ENCODE data around the gene ERP27.

Gene ERP27

GRCh38 chr12:14934511-14934910 lies 3.8 kb downstream of the ERP27 start:
- no peak for DNase-seq

- DNase-seq = no peak
Observed at GRCh38 chr12:14931791-14932560, 6.4 kb downstream of the ERP27 start.

GRCh38 chr12:14931359-14931758 lies 7.0 kb downstream of the ERP27 start:
- DNase-seq = no peak

GRCh38 chr12:14930299-14930698 lies 8.0 kb downstream of the ERP27 start:
- DNase-seq = no peak

DNA sequence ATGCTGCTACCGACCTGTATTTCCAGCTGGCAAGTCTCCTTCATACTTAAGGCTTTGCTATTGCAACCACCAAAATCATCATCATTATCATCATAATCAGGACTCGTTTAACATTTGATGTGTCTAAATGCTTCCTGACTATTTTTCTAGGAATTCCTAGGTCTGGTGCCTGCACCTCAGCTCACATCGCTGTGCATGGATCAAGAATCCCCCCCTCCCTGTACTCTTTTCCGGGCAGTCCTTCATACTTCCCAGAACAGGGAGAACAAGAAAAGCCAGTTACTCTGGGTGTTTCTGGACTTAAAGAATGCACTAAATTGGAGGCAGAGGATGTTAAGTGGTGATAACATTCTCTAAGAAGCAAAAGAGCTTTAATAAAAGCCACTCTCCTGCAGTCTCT lies 9.4 kb downstream of the ERP27 start:
- no peak for DNase-seq

GRCh38 chr12:14927267-14927666 lies 11.1 kb downstream of the ERP27 start:
- no peak for DNase-seq

GRCh38 chr12:14924541-14924940 lies 13.8 kb downstream of the ERP27 start:
- DNase-seq = no peak

DNA sequence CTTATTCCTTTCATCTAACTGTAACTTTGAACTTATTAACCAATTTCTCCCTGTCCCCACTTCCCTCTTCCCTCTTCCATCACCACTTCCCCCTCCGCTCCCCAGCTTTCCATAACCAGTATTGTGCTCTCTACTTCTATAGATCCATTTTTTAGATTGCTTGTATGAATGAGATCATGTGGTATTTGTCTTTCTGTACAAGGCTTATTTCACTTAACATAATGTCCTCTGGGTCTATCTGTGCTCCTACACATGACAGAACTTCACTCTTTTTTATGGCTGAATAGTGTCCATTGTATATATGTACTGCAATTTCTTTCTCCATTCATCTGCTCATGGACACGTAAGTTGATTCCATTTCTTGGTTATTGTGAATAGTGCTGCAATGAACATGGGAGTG lies 14.4 kb downstream of the ERP27 start:
- DNase-seq = no peak

DNA sequence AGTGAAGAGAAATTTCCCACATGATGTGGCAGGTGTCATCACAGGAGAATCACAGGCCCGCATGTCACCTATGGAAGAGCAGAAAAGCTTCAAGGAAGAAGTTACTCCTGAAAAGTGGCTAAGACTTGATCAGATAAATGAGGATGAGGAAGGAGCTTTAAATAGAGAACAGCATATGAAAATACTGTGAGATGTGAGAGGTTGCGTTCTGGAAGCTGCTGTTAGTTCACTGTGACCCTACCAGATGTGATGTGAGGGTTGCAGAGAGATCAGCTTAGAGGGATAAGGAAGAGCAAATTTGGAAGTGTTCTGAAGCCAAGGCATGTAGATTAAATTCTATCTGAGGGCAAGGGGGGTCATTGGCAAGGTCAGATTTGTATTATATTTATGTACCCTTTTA lies 17.1 kb downstream of the ERP27 start:
- DNase-seq = no peak

- no peak for DNase-seq
Observed at GRCh38 chr12:14920475-14921126, 17.7 kb downstream of the ERP27 start.

DNA sequence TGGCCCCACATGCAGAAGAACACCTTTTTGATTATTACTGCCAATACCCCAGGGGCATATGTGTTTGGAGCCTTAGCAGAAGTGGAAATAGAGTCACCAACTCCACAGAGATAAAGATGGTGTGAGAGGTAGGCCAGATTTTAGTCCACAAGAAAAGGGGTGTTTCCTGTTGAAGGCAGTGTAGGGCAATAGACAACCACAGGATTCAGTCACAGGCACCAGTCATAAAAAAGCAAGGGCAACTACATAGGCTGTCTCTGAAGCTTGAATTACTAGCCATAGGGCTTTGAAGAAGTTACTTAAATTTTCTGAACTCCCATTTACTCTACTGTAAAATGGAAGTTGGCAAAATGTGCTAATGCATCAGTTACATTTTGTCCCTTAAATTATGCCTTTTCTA lies 18.9 kb downstream of the ERP27 start:
- no peak for DNase-seq

GRCh38 chr12:14915736-14916135 lies 22.6 kb downstream of the ERP27 start:
- no peak for DNase-seq

GRCh38 chr12:14913381-14913781 lies 25.0 kb downstream of the ERP27 start:
- DNase-seq = no peak

- DNase-seq = no peak
Observed at GRCh38 chr12:14911131-14911530, 27.2 kb downstream of the ERP27 start.

- DNase-seq = no peak
Observed at GRCh38 chr12:14910090-14910915, 28.0 kb downstream of the ERP27 start.

DNA sequence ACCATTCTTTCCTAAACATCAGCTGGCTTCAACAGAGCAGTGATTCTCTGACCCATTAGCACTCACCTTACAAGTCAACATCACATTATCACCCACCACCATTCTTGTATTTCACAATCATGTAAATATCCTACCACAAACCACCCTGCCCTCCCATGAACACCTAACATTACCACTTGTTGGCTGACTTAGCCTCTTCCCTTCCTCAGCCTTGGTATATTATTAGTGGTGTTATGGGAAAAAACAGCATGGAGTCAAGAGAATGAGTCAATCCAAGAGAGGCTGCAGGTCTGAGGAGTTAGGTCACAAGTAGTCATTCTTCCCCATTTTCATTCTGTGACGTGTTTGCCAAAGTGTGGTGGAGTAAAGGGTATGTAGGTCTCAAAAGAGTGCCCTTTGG lies 30.4 kb downstream of the ERP27 start:
- no peak for DNase-seq

DNA sequence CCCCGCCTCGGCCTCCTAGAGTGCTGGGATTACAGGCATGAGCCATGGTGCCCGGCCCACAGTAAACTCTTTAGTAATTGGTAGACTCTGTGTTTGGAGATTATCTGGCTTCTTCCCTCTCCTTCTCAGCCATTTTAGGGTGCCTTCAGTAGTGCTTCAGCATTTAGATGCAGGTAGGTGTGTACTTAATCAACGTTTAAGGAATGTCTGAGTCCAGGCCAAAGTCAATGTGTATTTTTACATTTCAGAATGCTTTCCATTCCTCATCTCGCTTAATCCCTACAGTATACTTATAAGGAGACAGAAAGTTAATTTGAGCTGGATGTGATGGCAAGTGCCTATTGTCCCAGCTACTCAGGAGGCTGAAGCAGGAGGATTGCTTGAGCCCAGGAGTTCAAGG lies 32.2 kb downstream of the ERP27 start:
- DNase-seq = no peak

- DNase-seq = no peak
Observed at GRCh38 chr12:14905269-14906004, 32.9 kb downstream of the ERP27 start.

GRCh38 chr12:14904854-14905253 lies 33.5 kb downstream of the ERP27 start:
- DNase-seq = no peak

- no peak for DNase-seq
Observed at GRCh38 chr12:14903386-14904098, 34.8 kb downstream of the ERP27 start.

GRCh38 chr12:14902465-14902864 lies 35.9 kb downstream of the ERP27 start:
- DNase-seq = no peak

DNA sequence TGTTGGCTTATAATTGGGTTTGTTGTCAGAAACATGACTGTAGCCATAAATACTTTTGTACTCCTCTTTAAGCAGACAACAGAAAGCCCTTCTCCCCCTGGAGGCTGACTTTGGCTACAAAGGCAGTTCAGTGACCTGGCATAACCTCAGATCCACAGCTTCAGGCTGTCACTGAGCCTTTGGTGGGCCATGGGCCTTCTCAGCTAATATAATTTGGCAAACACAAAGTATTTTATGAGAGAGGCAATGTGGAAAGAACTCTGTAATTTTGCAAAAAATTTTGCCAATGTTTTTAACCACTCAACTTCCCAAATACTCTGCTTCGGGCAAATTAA lies 37.1 kb downstream of the ERP27 start:
- no peak for DNase-seq

All from midbrain (tissue), 1 donor.